K562 treated with DMSO at 1 percent for 24 hours (cell line): Measurements from ENCODE around the gene AIFM2. TPM values are rescaled to one million over a fixed set of nuclear protein-coding genes. Genes with fewer than 3 reads are reported as not detected.

ENCODE experiments used
- total RNA-seq: library from RNA; unstranded; fragments of 300-600 nt; gene quantifications from 2 replicates; pipeline ENCODE4 v1.2.3, GENCODE V29; 2022; ENCODE audit warnings: low read depth; ENCODE audit not compliant: insufficient read depth

The AIFM2 gene
- total RNA-seq = 17.0 and 18.0 TPM in 2 replicates

DNA sequence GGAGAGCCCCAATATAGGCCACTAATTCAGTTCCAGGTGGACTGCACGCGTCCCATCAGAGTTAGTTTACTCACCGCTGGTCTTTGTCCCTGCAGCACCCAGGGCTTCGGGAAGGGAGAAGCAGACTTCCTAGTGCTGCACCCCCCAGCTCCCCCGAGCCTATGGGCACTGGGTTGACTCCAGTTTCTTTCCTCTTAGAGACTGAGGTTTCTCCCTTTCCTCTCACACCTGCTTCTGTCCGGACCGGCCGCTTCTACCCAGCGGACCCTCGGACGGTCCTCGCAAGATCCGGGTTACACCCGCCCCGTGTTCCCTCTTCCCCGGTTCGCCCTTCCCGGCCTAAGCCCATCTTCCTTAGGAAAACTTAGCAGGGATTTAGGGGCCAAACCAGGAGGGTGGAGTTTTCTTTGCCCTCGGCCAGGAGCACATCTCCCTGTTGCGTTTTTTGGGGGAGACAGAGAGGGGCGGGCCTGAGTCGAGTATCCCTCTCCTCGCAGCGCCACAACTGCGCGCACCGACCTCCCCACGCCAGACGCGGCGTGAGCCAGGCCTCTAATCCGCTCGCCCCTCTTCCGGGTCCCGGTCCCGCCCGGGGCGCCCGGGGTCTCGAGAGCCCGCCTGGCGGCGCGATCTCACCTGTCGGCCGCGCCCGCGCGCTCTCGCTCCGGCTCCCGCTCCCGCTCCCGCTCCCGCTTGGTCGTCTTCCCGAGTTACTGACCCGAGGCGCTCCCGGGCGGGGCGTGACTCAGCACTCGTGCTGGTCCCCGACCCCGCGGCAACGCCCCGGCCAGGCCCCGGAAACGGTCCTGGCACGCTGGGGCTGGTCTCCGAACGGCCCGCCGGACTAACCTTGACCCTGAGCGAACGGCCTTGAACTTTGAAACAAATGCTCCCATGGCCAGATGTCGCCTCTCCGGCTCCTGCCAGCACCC lies at the start of gene AIFM2:
Gene AIFM2, minus strand, starts transcription at position 728 of the 932 bp plus-strand sequence. CDS start 8,741 bp downstream, outside the sequence.

DNA sequence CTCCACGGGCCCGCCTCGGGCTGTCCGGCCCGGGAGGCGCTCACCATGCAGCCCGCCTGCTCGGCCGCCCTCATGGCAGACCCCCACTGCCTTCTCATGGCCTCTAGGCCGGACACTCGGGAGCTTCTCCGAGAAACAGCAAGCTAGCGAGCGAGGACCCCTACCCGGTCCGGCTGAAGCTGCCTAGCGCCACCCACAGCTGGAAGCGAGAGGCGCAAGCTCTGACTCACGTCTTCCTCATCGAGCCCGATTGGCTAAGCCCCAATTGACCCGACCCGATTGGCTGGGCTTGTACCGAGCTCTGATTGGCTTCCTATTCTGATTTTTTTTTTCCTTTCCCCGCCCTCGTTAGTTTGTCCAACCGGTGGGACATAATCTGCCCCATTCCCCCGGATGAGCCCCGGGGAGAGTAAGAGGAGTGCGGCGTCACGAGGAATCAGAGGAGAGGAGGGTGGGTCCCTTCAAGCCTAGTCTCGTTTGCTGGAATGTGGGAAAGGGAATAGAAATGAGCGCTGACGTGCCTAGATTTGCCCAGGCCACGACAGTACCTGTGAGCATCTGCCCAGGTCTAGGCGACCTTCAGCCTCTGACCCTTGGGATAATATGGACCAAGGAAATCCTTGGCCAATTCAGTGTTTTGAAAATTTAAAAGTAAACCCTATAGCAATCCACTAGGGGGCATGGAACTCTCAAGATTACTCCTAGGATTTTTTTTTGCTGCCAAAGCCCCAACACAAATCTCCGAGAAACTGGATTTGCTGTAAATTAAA lies 14.0 kb upstream of the AIFM2 start, which contains the start of gene TYSND1:
Gene TYSND1, minus strand, starts transcription at position 212 of the 770 bp plus-strand sequence. Its CDS starts 114 bp downstream, at position 98.

Other genes starting within 250 kb of the AIFM2 start
- gene MACROH2A2, start 80.0 kb downstream of the AIFM2 start, total RNA-seq = not detected in 2 replicates
- 2.5 and 2.8 TPM in 2 replicates for gene TYSND1, start 13.9 kb upstream of the AIFM2 start, total RNA-seq
- 24.4 and 29.2 TPM in 2 replicates for gene SAR1A, start 37.7 kb upstream of the AIFM2 start, total RNA-seq
- gene PPA1, start 100.6 kb upstream of the AIFM2 start, total RNA-seq = 182 and 188 TPM in 2 replicates
- gene NPFFR1, start 151.2 kb upstream of the AIFM2 start, total RNA-seq = not detected in 2 replicates
- gene LRRC20, start 249.8 kb upstream of the AIFM2 start, total RNA-seq = 24.3 and 30.5 TPM in 2 replicates